Cardiac muscle cell (in vitro differentiated cells and primary cell): ENCODE measurements around the gene TCP11L2. TPM values are rescaled to one million over a fixed set of nuclear protein-coding genes. Genes with fewer than 3 reads are reported as not detected.

ENCODE experiments used
- DNase-seq, 2 donors: peaks; one replicate each; pipeline versions ENCODE4 v3.0.0 to v3.0.0-alpha.2; 2010 to 2017; ENCODE audit warnings: low read depth in 1 of 2, low spot score in 1 of 2
- H3K27ac ChIP-seq: fragments of 200-600 bp; sonication (generic); 2 replicates; pipeline ENCODE4 v1.5.1; 2016
- H3K27me3 ChIP-seq: fragments of 200-600 bp; sonication (generic); 2 replicates; pipeline ENCODE4 v1.6.0; 2016; ENCODE audit warnings: control low read depth
- H3K36me3 ChIP-seq: fragments of 200-600 bp; sonication (generic); 2 replicates; pipeline ENCODE4 v1.5.1; 2016; ENCODE audit warnings: control low read depth
- H3K4me1 ChIP-seq: fragments of 200-600 bp; sonication (generic); 2 replicates; pipeline ENCODE4 v1.8.1; 2017; ENCODE audit warnings: low read depth, mild to moderate bottlenecking, mixed run types
- H3K4me3 ChIP-seq: fragments of 200-600 bp; sonication (generic); 2 replicates; pipeline ENCODE4 v1.5.1; 2016; ENCODE audit warnings: mild to moderate bottlenecking
- H3K9me3 ChIP-seq: fragments of 200-600 bp; sonication (generic); 2 replicates; pipeline ENCODE4 v1.5.1; 2017; ENCODE audit warnings: low read depth, mild to moderate bottlenecking, control low read depth
- polyA plus RNA-seq: library from polyadenylated mRNA; unstranded; fragments of >200 nt; fragmentation: Nextera tagmentation; extraction: Ambion mirVana; gene quantifications from 2 replicates; pipeline ENCODE4 v1.2.1, GENCODE V29; 2016
- total RNA-seq: library from RNA; depleted of rRNA; stranded (reverse); fragments of >200 nt; gene quantifications from 2 replicates; pipeline ENCODE4 v1.2.3, GENCODE V29; 2016
- TF ChIP-seq, protein P1 (sequence below): IDR thresholded peaks from 2 replicates; pipeline ENCODE4 v1.5.1; 2012; ENCODE audit warnings: low read depth, mild to moderate bottlenecking, low read length

The TCP11L2 gene
- 22.1 and 31.5 TPM in 2 replicates for total RNA-seq
- 9.0 and 13.2 TPM in 2 replicates for polyA plus RNA-seq

DNA sequence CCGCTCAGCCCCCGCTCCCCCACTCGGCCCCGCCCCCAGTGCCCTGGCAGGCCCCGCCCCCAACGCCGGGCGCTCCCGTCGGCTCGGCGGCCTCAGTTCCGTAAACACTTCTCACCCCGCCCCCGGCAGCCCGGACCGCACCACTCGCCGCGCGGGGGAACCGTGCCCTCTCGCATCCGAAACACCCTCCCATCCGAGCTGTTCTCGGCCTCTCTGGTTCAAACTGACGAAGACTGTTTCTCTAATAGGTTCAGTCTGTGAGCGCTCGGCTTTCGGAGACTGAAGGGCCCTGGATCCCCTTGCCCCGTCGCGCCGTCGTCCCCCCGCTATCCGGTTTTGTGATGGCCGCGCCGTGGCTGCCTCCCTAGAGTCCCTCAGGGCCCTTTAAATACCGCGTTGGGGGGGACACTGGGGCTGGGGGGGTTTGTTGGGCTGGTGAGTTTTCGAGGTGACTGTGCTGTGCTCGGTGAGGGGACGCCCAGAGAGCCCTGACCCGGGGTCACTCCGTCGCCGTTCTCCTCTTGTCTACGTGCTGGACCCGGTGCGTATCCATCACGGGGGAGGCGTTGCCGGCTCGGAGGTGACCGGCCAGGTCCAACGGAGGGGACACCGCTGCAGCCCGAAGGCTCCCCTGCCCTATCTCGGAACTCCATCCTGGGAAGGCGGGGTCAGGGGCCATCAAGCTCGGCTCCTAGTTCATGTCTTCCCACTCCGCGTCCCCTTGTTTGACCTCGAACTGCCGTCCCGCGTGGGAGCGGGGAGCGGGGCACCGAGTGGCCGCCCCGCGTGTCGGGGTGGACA lies at the start of gene TCP11L2:
TCP11L2 (plus strand) TSS at position 333 of the 801 bp plus-strand sequence. CDS start 8,343 bp downstream, outside the sequence.
- peak; percentile 87 to 90 for DNase-seq
- peak within 1 kb of the TSS; percentile 100 for H3K27ac ChIP-seq
- no peaks in the 10 kb centered on the region for H3K9me3 ChIP-seq
- H3K4me1 ChIP-seq = peaks cover 28% of the 10 kb centered on the region
- no peaks in the 10 kb centered on the region for H3K36me3 ChIP-seq
- no peaks in the 10 kb centered on the region for H3K27me3 ChIP-seq
- peak within 1 kb of the TSS; percentile 94 for H3K4me3 ChIP-seq
- TF ChIP-seq, protein P1, sequence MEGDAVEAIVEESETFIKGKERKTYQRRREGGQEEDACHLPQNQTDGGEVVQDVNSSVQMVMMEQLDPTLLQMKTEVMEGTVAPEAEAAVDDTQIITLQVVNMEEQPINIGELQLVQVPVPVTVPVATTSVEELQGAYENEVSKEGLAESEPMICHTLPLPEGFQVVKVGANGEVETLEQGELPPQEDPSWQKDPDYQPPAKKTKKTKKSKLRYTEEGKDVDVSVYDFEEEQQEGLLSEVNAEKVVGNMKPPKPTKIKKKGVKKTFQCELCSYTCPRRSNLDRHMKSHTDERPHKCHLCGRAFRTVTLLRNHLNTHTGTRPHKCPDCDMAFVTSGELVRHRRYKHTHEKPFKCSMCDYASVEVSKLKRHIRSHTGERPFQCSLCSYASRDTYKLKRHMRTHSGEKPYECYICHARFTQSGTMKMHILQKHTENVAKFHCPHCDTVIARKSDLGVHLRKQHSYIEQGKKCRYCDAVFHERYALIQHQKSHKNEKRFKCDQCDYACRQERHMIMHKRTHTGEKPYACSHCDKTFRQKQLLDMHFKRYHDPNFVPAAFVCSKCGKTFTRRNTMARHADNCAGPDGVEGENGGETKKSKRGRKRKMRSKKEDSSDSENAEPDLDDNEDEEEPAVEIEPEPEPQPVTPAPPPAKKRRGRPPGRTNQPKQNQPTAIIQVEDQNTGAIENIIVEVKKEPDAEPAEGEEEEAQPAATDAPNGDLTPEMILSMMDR = no peak

DNA sequence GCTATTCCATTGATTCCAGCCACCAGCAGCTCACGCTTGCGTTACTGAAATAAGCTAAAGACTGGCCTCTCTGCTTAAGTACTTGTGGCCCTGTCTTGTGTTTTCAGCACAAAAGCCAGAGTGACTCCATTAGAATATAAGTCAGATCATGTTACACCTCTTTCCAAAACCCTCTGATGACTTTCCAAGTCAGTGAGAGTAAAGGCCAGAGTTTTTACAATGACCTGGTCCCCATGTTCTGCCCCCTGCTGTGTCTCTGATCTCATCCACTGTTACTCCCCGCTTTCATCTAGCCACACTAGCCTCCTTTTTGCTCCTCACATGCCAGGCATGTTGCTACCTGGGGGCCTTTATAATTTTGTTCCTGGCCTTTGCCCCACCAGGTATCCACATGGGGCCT lies 47.8 kb upstream of the TCP11L2 start:
- TF ChIP-seq, protein P1 = no peak
- DNase-seq = peak in 1 of 2 donors; percentile 42
- no peak overlapping the region for H3K4me3 ChIP-seq

DNA sequence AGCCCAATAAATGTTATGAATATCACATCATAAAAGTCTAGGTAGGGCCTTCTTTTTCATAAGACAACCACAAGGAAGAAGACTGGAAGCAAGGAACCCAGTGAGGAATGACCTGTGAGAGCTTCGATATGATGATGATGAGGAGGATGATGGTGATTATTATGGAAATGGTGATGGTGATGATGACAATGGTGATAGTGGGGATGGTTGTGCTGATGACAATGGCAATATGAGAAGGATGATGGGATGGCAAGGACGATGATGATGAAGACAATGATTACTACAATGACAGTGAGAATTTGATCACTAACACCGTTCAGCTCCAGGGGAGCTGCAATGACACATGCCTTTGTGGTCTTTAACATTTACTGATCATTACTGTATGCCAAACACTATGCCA lies 47.0 kb upstream of the TCP11L2 start:
- H3K36me3 ChIP-seq = no peaks in the 10 kb centered on the region
- no peak for DNase-seq
- TF ChIP-seq, protein P1 = no peak
- peaks cover 12% of the 10 kb centered on the region for H3K4me1 ChIP-seq
- H3K9me3 ChIP-seq = no peaks in the 10 kb centered on the region
- H3K27me3 ChIP-seq = no peaks in the 10 kb centered on the region
- no peak overlapping the region for H3K27ac ChIP-seq
- H3K4me3 ChIP-seq = no peak overlapping the region

More for the DNA sequence above, 47.8 kb upstream of the TCP11L2 start:
- H3K36me3 ChIP-seq = no peaks in the 10 kb centered on the region
- no peaks in the 10 kb centered on the region for H3K27me3 ChIP-seq
- no peaks in the 10 kb centered on the region for H3K9me3 ChIP-seq
- no peak overlapping the region for H3K27ac ChIP-seq
- H3K4me1 ChIP-seq = peaks cover 12% of the 10 kb centered on the region

GRCh38 chr12:106255952-106256351 lies 46.6 kb upstream of the TCP11L2 start:
- DNase-seq = no peak
- Histone ChIP-seq H3K4me1 (peaks cover 12% of the 10 kb centered on the region), H3K27me3 (no peaks in the 10 kb centered on the region), H3K27ac (no peak overlapping the region), H3K36me3 (no peaks in the 10 kb centered on the region), H3K9me3 (no peaks in the 10 kb centered on the region), H3K4me3 (no peak overlapping the region)
- TF ChIP-seq, protein P1 = no peak

- peaks cover 12% of the 10 kb centered on the region for H3K4me1 ChIP-seq
- H3K9me3 ChIP-seq = no peaks in the 10 kb centered on the region
- no peak for DNase-seq
- TF ChIP-seq, protein P1 = no peak
- no peaks in the 10 kb centered on the region for H3K27me3 ChIP-seq
- H3K36me3 ChIP-seq = no peaks in the 10 kb centered on the region
- no peak overlapping the region for H3K4me3 ChIP-seq
- H3K27ac ChIP-seq = no peak overlapping the region
Observed at GRCh38 chr12:106256524-106256923, 46.0 kb upstream of the TCP11L2 start.
